ENCODE results near the gene TMEM132C. TPM values are rescaled to one million over a fixed set of nuclear protein-coding genes. Genes with fewer than 3 reads are reported as not detected.

TMEM132C gene
- total RNA-seq, 1 donor from 2014 or later: 0.10 TPM

- DNase-seq (ENCODE audit: low spot score) (no peak), ATAC-seq (no peak)
Measured at GRCh38 chr12:128286970-128287369, 20.0 kb downstream of the TMEM132C start.

GRCh38 chr12:128288357-128288756 is 21.4 kb downstream of the TMEM132C start:
- no peak for ATAC-seq

GRCh38 chr12:128288896-128289295 is 21.9 kb downstream of the TMEM132C start:
- DNase-seq (ENCODE audit: low spot score) (no peak), ATAC-seq (no peak)

More at GRCh38 chr12:128288357-128288756, 21.4 kb downstream of the TMEM132C start:
- DNase-seq (ENCODE audit: low spot score): no peak

GRCh38 chr12:128290938-128291337 is 24.0 kb downstream of the TMEM132C start:
- ATAC-seq: no peak
- no peak for DNase-seq (ENCODE audit: low spot score)

DNA sequence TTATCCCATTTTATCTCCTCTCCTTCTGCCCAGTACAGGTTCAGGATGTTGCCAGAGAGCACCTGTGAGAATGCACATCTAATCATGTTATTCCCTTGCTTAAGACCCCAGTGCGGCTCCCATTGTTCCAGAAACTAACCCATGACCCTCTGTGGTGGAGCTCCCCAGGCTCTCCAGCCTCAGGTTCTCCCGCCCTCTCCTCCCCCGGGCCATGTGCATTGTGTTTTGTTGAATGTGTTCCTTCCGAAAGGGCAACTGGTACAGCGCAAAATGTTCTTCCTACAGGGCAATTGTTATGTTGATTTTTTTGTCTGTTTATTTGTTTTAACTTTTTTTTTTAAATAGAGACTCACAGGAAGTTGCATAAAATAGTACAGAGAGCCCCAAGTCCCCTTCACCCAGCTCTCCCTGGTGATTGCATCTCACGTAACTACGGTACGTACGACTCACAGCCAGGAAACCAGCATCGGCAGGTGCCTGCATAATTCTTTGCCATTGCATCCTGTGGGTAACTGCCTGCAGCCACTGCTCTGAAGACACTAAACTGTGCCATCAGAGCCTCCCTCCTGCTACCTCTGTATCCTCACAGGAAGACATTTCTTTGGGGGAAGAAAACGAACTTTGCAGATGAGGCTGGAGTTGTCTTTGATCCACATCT is 31.2 kb downstream of the TMEM132C start:
- DNase-seq (ENCODE audit: low spot score): no peak
- ATAC-seq: no peak

- no peak for DNase-seq (ENCODE audit: low spot score)
- ATAC-seq: no peak
Measured at GRCh38 chr12:128305336-128305892, 38.4 kb downstream of the TMEM132C start.

- DNase-seq (ENCODE audit: low spot score) (no peak), ATAC-seq (no peak)
Measured at GRCh38 chr12:128307791-128308190, 40.8 kb downstream of the TMEM132C start.

GRCh38 chr12:128312661-128313060 is 45.7 kb downstream of the TMEM132C start:
- no peak for ATAC-seq
- no peak for DNase-seq (ENCODE audit: low spot score)

DNA sequence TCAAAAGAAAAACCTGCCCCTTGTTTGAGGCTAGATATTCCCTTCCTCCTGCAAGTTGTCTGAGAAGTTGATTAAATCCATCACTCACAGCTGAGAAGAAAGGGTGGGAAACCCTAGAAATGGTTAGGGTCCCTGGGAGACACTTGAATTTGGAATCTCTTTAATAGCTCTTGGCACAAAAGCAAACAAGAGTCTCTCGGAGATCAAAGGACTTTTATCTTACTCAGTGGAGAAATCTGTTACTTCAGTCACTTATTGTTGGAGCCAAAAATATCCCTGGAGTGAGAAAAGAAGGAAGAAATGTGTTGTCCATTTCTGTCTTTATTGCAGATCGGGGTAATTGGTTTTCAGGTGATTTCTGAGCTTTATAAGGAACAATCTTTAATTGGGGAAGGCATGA is 47.0 kb downstream of the TMEM132C start:
- ATAC-seq (no peak), DNase-seq (ENCODE audit: low spot score) (no peak)

GRCh38 chr12:128314611-128315010 is 47.6 kb downstream of the TMEM132C start:
- DNase-seq (ENCODE audit: low spot score): no peak
- no peak for ATAC-seq

GRCh38 chr12:128316078-128316477 is 49.1 kb downstream of the TMEM132C start:
- ATAC-seq (no peak), DNase-seq (ENCODE audit: low spot score) (no peak)

DNA sequence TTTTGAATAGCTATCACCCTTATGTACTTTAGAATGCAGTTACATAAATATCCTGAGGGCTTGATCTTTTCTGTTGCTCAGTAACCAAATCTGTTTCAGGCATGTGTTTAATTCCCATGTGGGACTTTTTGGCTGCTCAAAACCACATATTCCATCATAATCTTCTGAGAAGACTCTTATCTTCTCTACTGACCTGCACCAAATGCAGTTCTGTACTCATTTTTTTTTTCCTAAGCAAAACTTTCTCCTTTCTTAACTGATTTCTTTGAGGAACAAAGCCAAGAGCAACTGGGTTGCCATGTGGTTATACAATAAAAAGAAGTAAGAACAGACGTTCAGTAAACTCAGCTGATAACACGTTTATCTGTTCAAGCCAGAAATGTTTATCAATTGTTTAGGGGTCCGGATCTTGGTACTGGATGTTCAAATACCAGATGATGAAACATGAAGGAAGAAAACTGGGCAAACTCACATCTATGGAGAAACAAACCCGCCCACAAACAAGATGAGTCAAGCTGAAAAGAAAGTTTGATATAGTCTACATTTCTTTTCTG is 50.1 kb downstream of the TMEM132C start:
- DNase-seq (ENCODE audit: low spot score) (no peak), ATAC-seq (no peak)

GRCh38 chr12:128318341-128318740 is 51.4 kb downstream of the TMEM132C start:
- ATAC-seq: no peak
- no peak for DNase-seq (ENCODE audit: low spot score)

DNA sequence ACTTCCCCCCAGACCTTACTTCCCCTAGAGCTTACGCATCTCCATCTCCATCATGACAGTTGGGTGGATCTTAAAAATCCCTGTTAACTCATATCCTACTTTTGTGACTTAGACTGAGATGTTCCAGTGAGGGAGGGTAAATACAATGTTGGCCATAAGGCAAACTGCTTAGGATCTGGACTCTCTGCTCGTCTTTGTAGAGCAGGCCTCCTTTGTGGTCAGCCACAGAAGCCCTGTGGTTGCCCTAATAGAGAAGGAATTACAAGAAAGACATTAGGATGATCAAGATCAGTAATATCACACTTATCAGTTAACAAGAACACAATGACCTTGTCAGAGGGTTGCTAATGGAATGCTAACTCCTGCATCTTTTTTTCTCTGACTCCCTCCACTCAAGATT is 52.0 kb downstream of the TMEM132C start:
- no peak for ATAC-seq
- no peak for DNase-seq (ENCODE audit: low spot score)

- ATAC-seq: no peak
- no peak for DNase-seq (ENCODE audit: low spot score)
Measured at GRCh38 chr12:128322341-128322740, 55.4 kb downstream of the TMEM132C start.

DNA sequence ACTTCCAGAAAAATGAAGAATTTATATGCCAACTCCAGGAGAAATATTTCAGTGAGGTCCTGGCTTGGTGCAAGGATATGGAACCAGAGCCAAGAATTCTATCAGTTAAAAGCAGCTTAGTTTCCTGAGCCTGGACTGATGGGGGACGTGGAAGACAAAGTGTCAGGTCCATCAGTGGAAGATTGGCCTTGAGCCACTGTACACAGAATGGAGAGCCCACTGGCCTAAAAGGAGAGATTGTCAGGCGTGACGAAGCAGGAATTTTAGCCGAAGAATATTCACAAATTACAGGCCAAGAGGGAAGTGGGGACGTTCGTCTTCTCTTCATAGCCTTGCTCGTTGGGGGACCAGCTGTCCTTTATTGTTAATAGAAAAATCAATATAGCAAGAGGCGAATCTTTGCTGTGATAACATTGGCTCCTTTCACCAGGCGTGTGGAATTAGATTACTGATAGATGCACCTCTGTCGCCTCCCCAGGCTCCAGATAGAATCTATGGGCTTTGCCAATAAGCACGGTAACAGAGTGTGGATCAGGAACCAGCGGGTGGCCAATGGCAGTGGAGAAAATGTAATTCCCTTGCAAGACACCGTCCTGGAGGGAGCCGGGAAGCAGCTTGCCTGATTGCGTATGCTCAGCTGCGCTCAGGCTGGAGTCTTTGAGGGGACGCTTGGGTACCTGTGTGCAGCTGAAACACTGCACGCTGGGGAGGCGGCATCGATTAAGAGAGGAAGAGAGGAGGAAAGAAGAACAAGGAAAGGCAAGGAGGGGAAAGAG is 56.4 kb downstream of the TMEM132C start:
- DNase-seq (ENCODE audit: low spot score): no peak
- no peak for ATAC-seq

DNA sequence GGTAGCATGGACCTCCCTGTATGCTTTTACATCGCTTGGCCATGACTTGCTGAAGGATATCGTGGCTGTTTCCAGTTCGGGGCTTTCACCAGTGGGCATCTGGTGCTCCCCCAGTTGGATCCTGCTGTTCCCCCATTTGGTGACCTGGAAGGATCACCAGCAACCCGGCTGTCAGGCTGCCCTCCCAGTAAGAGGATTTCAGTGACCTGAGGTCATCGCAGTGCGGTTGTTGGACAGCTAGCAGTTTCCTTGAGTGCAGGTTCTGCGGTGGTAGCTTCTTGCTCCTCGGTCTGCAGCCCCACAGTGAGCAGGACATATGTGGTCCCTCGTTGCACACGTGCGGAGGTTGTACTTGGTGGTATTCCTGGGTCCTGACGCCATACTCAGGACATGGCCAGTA is 58.7 kb downstream of the TMEM132C start:
- ATAC-seq (no peak), DNase-seq (ENCODE audit: low spot score) (no peak)

DNA sequence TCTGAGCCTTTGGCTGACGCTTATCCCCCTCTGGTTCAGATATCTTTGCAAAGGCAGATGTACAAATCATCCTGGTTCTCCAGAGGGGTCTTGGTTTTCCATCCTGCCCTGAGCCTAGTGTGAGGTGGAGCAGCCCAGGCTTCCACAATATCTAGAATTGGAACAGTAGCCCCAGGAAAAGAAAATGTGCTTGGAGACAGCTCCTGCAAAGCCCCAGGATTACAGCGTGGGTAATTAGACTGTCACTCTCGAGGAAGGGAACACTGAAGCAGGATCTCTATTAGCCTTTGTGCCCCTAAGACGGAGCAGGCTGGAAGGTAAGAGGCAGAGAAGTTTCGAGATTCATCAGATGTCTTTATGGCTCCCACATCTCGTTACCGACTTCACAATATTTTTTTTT is 59.4 kb downstream of the TMEM132C start:
- no peak for DNase-seq (ENCODE audit: low spot score)
- no peak for ATAC-seq

DNA sequence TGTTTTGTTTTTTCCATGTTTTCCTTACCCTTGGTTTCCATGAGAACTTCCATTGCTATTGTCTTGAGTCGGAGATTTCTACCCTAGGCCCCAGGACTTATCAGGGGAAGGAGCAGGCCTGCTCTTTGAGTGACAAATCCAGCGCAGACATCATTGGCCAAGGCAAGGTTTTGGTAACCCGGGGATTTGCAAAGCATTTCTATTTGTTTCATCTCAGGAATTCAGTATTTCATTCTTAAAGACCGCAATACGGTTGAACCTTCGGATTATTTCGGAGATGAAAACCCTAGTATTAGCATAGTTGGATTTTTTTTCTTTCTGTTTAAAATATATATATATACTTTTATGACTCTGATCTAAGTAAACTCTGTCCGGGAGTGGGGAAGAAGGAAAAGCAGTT is 62.0 kb downstream of the TMEM132C start:
- no peak for ATAC-seq
- DNase-seq (ENCODE audit: low spot score): no peak

DNA sequence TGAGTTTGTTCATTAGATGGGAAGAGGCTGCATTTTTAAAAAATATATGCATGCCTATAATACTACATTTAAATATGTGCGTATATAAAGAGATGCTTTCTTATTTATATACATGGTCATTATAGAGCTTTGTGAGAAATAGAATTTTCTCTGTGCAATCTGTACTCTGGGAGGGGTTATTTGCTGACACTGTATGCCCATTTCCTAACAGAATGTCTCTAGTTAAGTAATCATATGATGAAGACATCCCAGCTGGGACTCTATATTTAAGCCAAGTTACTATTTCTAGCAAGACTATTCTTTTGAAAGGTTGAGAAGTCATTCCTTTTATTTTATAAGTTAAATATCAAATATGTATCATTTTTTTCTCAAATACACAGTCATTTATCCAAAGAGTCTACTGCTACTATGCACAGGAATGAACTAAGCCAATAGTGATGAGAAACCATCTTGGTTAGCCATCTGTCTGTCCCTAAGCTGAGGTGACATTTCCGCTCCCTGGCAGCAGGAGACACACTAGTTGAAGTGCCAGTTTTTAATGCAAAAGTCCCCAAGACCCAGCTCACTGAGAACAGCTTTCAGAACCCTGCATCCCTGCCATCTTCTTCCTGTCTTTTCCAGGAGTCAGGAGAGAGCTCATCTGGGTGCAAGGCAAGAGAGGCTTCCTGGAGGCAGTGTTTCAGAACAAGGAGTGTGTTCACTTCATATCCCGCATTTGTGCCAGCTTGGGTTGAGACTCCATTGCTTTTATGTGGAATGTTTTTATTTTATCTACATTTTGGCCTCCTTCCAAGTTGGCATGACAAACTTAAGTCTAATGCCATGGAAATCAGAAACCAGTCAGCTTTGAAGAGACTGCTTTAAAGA is 69.5 kb downstream of the TMEM132C start:
- ATAC-seq (no peak), DNase-seq (ENCODE audit: low spot score) (no peak)

- ATAC-seq (no peak), DNase-seq (ENCODE audit: low spot score) (no peak)
Measured at GRCh38 chr12:128337071-128337345, 70.0 kb downstream of the TMEM132C start.

All from left lobe of liver (tissue), 2 donors.